Endodermal cell (in vitro differentiated cells): ENCODE results near the gene TRPC4. TPM values are rescaled to one million over a fixed set of nuclear protein-coding genes. Genes with fewer than 3 reads are reported as not detected.

Experiments
- DNase-seq: peaks from one replicate; pipeline ENCODE4 v3.0.0-alpha.2; 2017
- H3K27ac ChIP-seq: 2 replicates; pipeline ENCODE4 v1.5.1; 2013; ENCODE audit warnings: mild to moderate bottlenecking, low read depth, low read length, moderate library complexity
- H3K27me3 ChIP-seq: 2 replicates; pipeline ENCODE4 v1.6.1; 2013; ENCODE audit warnings: mild to moderate bottlenecking, low read length, moderate library complexity; ENCODE audit not compliant: insufficient read depth, control insufficient read depth, poor library complexity, severe bottlenecking
- H3K36me3 ChIP-seq: 2 replicates; pipeline ENCODE4 v1.7.0; 2013; ENCODE audit warnings: mild to moderate bottlenecking, low read length, moderate library complexity; ENCODE audit not compliant: control insufficient read depth, insufficient read depth
- H3K4me1 ChIP-seq: one replicate; pipeline ENCODE4 v1.7.0; 2013; ENCODE audit warnings: low read length; ENCODE audit not compliant: control insufficient read depth, insufficient read depth
- H3K4me3 ChIP-seq: 2 replicates; pipeline ENCODE4 v1.5.1; 2013; ENCODE audit warnings: mild to moderate bottlenecking, low read length, moderate library complexity
- H3K9ac ChIP-seq: 2 replicates; pipeline ENCODE4 v1.6.1; 2013; ENCODE audit warnings: mild to moderate bottlenecking, low read length, moderate library complexity; ENCODE audit not compliant: poor library complexity, severe bottlenecking; ENCODE audit errors: extremely low read depth
- H3K9me3 ChIP-seq: 2 replicates; pipeline ENCODE4 v1.6.1; 2013; ENCODE audit warnings: mild to moderate bottlenecking, low read length, moderate library complexity; ENCODE audit not compliant: control insufficient read depth
- H3K27ac Mint-ChIP-seq: 2 replicates; pipeline ENCODE4 v1.8.0; 2020; ENCODE audit warnings: mixed read lengths
- H3K27me3 Mint-ChIP-seq: 2 replicates; pipeline ENCODE4 v1.8.0; 2021; ENCODE audit warnings: mild to moderate bottlenecking, mixed read lengths; ENCODE audit not compliant: insufficient read depth
- H3K36me3 Mint-ChIP-seq: 2 replicates; pipeline ENCODE4 v1.8.0; 2020; ENCODE audit warnings: low read depth, mixed read lengths
- H3K4me1 Mint-ChIP-seq: 2 replicates; pipeline ENCODE4 v1.8.0; 2020; ENCODE audit warnings: mixed read lengths
- H3K4me3 Mint-ChIP-seq: 2 replicates; pipeline ENCODE4 v1.8.0; 2020; ENCODE audit warnings: mild to moderate bottlenecking, moderate library complexity, mixed read lengths
- H3K9me3 Mint-ChIP-seq: 2 replicates; pipeline ENCODE4 v1.8.0; 2020; ENCODE audit warnings: mild to moderate bottlenecking, mixed read lengths
- WGBS, 2 experiments: methylation state at CpG; one replicate each; pipeline versions ENCODE4 v1.1.5 to v1.1.7; 2013; ENCODE audit warnings: missing lambda C conversion rate in 2 of 2, mixed read lengths in 1 of 2; ENCODE audit not compliant: insufficient coverage in 1 of 2, insufficient read length in 1 of 2; 5-methylcytosine and 5-hydroxymethylcytosine counted together
- total RNA-seq, 2 donors: library from RNA; stranded (reverse); fragmentation: NEBNext Ultra II Directional in 1 of 2; extraction: Animal tissue kit (Norgen Biotek cat#: 25700) in 1 of 2; gene quantifications; 2 replicates in 1 of 2; 3 replicates in 1 of 2; pipeline ENCODE4 v1.2.1, GENCODE V29; 2021
- TF ChIP-seq, protein P1 (sequence below): fragments of 200-600 bp; sonication (generic); conservative IDR thresholded peaks from 2 replicates; pipeline ENCODE4 v1.5.0; 2021; ENCODE audit warnings: antibody characterized with exemption, mild to moderate bottlenecking

Gene TRPC4
- total RNA-seq, 2 donors from 2014 or later = 22.5 to 28.5 TPM

GRCh38 chr13:37769545-37769944 is 100.0 kb downstream of the TRPC4 start:
- Histone ChIP-seq H3K27me3 (no peaks in the 10 kb centered on the region), H3K4me1 (no peaks in the 10 kb centered on the region), H3K9ac (no peak overlapping the region), H3K36me3 (no peaks in the 10 kb centered on the region), H3K27ac (no peak overlapping the region), H3K4me3 (no peak overlapping the region), H3K9me3 (no peaks in the 10 kb centered on the region)
- WGBS, 2 experiments = 100% methylated on average over 2 of the region's 2 CpGs
- Mint-ChIP-seq H3K4me3 (no peak overlapping the region), H3K27ac (no peak overlapping the region), H3K9me3 (no peaks in the 10 kb centered on the region), H3K27me3 (no peaks in the 10 kb centered on the region), H3K36me3 (no peaks in the 10 kb centered on the region), H3K4me1 (peaks cover 15% of the 10 kb centered on the region)
- TF ChIP-seq, protein P1, sequence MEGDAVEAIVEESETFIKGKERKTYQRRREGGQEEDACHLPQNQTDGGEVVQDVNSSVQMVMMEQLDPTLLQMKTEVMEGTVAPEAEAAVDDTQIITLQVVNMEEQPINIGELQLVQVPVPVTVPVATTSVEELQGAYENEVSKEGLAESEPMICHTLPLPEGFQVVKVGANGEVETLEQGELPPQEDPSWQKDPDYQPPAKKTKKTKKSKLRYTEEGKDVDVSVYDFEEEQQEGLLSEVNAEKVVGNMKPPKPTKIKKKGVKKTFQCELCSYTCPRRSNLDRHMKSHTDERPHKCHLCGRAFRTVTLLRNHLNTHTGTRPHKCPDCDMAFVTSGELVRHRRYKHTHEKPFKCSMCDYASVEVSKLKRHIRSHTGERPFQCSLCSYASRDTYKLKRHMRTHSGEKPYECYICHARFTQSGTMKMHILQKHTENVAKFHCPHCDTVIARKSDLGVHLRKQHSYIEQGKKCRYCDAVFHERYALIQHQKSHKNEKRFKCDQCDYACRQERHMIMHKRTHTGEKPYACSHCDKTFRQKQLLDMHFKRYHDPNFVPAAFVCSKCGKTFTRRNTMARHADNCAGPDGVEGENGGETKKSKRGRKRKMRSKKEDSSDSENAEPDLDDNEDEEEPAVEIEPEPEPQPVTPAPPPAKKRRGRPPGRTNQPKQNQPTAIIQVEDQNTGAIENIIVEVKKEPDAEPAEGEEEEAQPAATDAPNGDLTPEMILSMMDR = no peak
- no peak for DNase-seq

- WGBS, 2 experiments = 92% methylated on average over 2 of the region's 2 CpGs; no CpG with 5 or more reads in 1 of the 2 experiments
- Mint-ChIP-seq H3K9me3 (no peaks in the 10 kb centered on the region), H3K27me3 (no peaks in the 10 kb centered on the region), H3K4me1 (peaks cover 15% of the 10 kb centered on the region), H3K36me3 (no peaks in the 10 kb centered on the region), H3K27ac (no peak overlapping the region), H3K4me3 (no peak overlapping the region)
- TF ChIP-seq, protein P1 = peak; percentile 60
- no peak overlapping the region for H3K27ac ChIP-seq
- no peaks in the 10 kb centered on the region for H3K4me1 ChIP-seq
- H3K9ac ChIP-seq = no peak overlapping the region
- no peaks in the 10 kb centered on the region for H3K27me3 ChIP-seq
- no peaks in the 10 kb centered on the region for H3K36me3 ChIP-seq
- H3K9me3 ChIP-seq = no peaks in the 10 kb centered on the region
- DNase-seq = no peak
- no peak overlapping the region for H3K4me3 ChIP-seq
Observed at GRCh38 chr13:37769078-37769477, 100.5 kb downstream of the TRPC4 start.

- Mint-ChIP-seq H3K36me3 (no peaks in the 10 kb centered on the region), H3K4me1 (peaks cover 7% of the 10 kb centered on the region), H3K4me3 (no peak overlapping the region), H3K27me3 (no peaks in the 10 kb centered on the region), H3K9me3 (no peaks in the 10 kb centered on the region), H3K27ac (no peak overlapping the region)
- no peak for DNase-seq
- Histone ChIP-seq H3K27me3 (no peaks in the 10 kb centered on the region), H3K9ac (no peak overlapping the region), H3K4me1 (no peaks in the 10 kb centered on the region), H3K9me3 (no peaks in the 10 kb centered on the region), H3K36me3 (no peaks in the 10 kb centered on the region), H3K4me3 (no peak overlapping the region), H3K27ac (no peak overlapping the region)
- TF ChIP-seq, protein P1 = no peak
- 96 to 100% methylated on average over 1 to 3 of the region's 3 CpGs for WGBS, 2 experiments
Observed at GRCh38 chr13:37766502-37766901, 103.1 kb downstream of the TRPC4 start.
